NCI-H774 (cell line): ENCODE results near the gene PAXIP1.
A peak's percentile ranks its signal among the peaks of the same experiment; 100 is the strongest.
"Not testable (repeated sequence)": the region's sequence is repeated elsewhere in the genome, so short reads cannot be mapped to it uniquely, and the experiment has no call there.

Source experiments
- DNase-seq: peaks from one replicate; lab custom pipeline; 2025; lab: John Stamatoyannopoulos, UW

Gene PAXIP1

GRCh38 chr7:154946166-154946565, 56.8 kb downstream of the PAXIP1 start:
- DNase-seq, result no peak

- no peak for DNase-seq
These were observed 59.0 kb downstream of the PAXIP1 start for GRCh38 chr7:154943906-154944305.

- DNase-seq, result no peak
These were observed 60.2 kb downstream of the PAXIP1 start for GRCh38 chr7:154942691-154943090.

GRCh38 chr7:154937837-154938236, 65.1 kb downstream of the PAXIP1 start:
- no peak for DNase-seq

GRCh38 chr7:154934353-154934952, 68.5 kb downstream of the PAXIP1 start:
- not testable (repeated sequence) for DNase-seq

GRCh38 chr7:154931906-154932305, 71.0 kb downstream of the PAXIP1 start:
- DNase-seq, result no peak

GRCh38 chr7:154929006-154929726, 73.8 kb downstream of the PAXIP1 start:
- no peak for DNase-seq

- DNase-seq, result peak; percentile 89
These were observed 74.6 kb downstream of the PAXIP1 start for GRCh38 chr7:154928136-154929005.

GRCh38 chr7:154927624-154928125, 75.2 kb downstream of the PAXIP1 start:
- peak; percentile 77 for DNase-seq

GRCh38 chr7:154922472-154922871, 80.5 kb downstream of the PAXIP1 start:
- not testable (repeated sequence) for DNase-seq

- DNase-seq, result no peak
These were observed 83.3 kb downstream of the PAXIP1 start for GRCh38 chr7:154919344-154920225.

- DNase-seq, result no peak
These were observed 84.2 kb downstream of the PAXIP1 start for GRCh38 chr7:154918741-154919140.

GRCh38 chr7:154918266-154918665, 84.7 kb downstream of the PAXIP1 start:
- DNase-seq, result no peak

GRCh38 chr7:154917808-154918160, 85.1 kb downstream of the PAXIP1 start:
- DNase-seq, result no peak

- peak; percentile 52 for DNase-seq
These were observed 85.8 kb downstream of the PAXIP1 start for GRCh38 chr7:154916856-154917807.

GRCh38 chr7:154916381-154916780, 86.5 kb downstream of the PAXIP1 start:
- no peak for DNase-seq

GRCh38 chr7:154915600-154915999, 87.3 kb downstream of the PAXIP1 start:
- DNase-seq, result no peak

GRCh38 chr7:154914996-154915380, 87.9 kb downstream of the PAXIP1 start:
- DNase-seq, result no peak

- DNase-seq, result no peak
These were observed 88.5 kb downstream of the PAXIP1 start for GRCh38 chr7:154914308-154914995.
